Activated CD8-positive, alpha-beta T cell treated with anti-CD3 and anti-CD28 coated beads, Interleukin-2, amount 10 ng/mL, durations not matched to agents 7 days and 5 days (primary cell): ENCODE measurements around the gene RALGAPB. TPM values are rescaled to one million over a fixed set of nuclear protein-coding genes. Genes with fewer than 3 reads are reported as not detected.
"Not testable (repeated sequence)": the region's sequence is repeated elsewhere in the genome, so short reads cannot be mapped to it uniquely, and the experiment has no call there.

ENCODE experiments used
- ATAC-seq: fragments of 150-1000 bp; cut with Tn5 transposase; one replicate; pipeline ENCODE4 v1.10.0; 2021; ENCODE audit warnings: moderate library complexity
- CTCF ChIA-PET: fragments of 350-600 bp; sonication (Branson Sonifier 250); formaldehyde crosslinking; loops from one replicate; lab custom pipeline; 2021; ENCODE audit warnings: antibody characterized with exemption; lab: Charles Lee
- POLR2A ChIA-PET: fragments of 350-600 bp; sonication (Branson Sonifier 250); formaldehyde crosslinking; loops from one replicate; lab custom pipeline; 2021; ENCODE audit warnings: antibody characterized with exemption; lab: Charles Lee
- DNase-seq: peaks from one replicate; pipeline ENCODE4 v3.0.0-alpha.2; 2020
- H3K27ac Mint-ChIP-seq: one replicate; pipeline ENCODE4 v1.8.0; 2021; ENCODE audit warnings: mild to moderate bottlenecking, mixed read lengths
- H3K27me3 Mint-ChIP-seq: one replicate; pipeline ENCODE4 v1.8.0; 2021; ENCODE audit warnings: low read depth, mixed read lengths
- H3K36me3 Mint-ChIP-seq: one replicate; pipeline ENCODE4 v1.8.0; 2021; ENCODE audit warnings: low read depth, mixed read lengths
- H3K4me1 Mint-ChIP-seq: one replicate; pipeline ENCODE4 v1.8.0; 2021; ENCODE audit warnings: low read depth, mixed read lengths
- H3K4me3 Mint-ChIP-seq: one replicate; pipeline ENCODE4 v1.8.0; 2021; ENCODE audit warnings: mild to moderate bottlenecking, mixed read lengths
- H3K9me3 Mint-ChIP-seq: one replicate; pipeline ENCODE4 v1.8.0; 2022; ENCODE audit warnings: mixed read lengths; ENCODE audit not compliant: insufficient read depth
- total RNA-seq, 2 experiments: library from RNA; stranded (reverse); gene quantifications; one replicate each; pipeline ENCODE4 v1.2.3, GENCODE V29; 2021

RALGAPB gene
- total RNA-seq, 2 experiments from 2014 or later: 29.5 to 29.6 TPM

GRCh38 chr20:38433304-38433972 lies 39.2 kb upstream of the RALGAPB start:
- Mint-ChIP-seq H3K27ac (peak overlapping the region; percentile 96), H3K36me3 (peaks cover 59% of the 10 kb centered on the region), H3K27me3 (peaks cover under 1% of the 10 kb centered on the region), H3K4me1 (peaks cover 50% of the 10 kb centered on the region), H3K4me3 (peak overlapping the region; percentile 95), H3K9me3 (no peaks in the 10 kb centered on the region)
- POLR2A ChIA-PET: interaction anchor here (0.6 to 4.3 kb wide), 4 partner anchors 8 to 529 kb away, joined by 3 to 143 read pairs (median 12); partner anchors contain the start of gene RALGAPB
- CTCF ChIA-PET: interaction anchor here (0.7 to 5.8 kb wide), 11 partner anchors 8 to 672 kb away, joined by 3 to 121 read pairs (median 5); partner anchors contain the start of gene RALGAPB
- DNase-seq (no peak), ATAC-seq (no peak)

GRCh38 chr20:38434301-38434741 lies 38.3 kb upstream of the RALGAPB start:
- Mint-ChIP-seq H3K36me3 (peaks cover 51% of the 10 kb centered on the region), H3K4me3 (peak overlapping the region; percentile 95), H3K27me3 (peaks cover 4% of the 10 kb centered on the region), H3K9me3 (no peaks in the 10 kb centered on the region), H3K4me1 (peaks cover 45% of the 10 kb centered on the region), H3K27ac (peak overlapping the region; percentile 96)
- peak; percentile 42 for DNase-seq
- ATAC-seq: peak; percentile 47
- POLR2A ChIA-PET: interaction anchor here (1.3 to 4.3 kb wide), 6 partner anchors 9 to 401 kb away, joined by 3 to 143 read pairs (median 9); partner anchors contain the start of genes RALGAPB, RPRD1B and TTI1
- CTCF ChIA-PET: interaction anchor here (0.7 to 5.8 kb wide), 14 partner anchors 9 to 673 kb away, joined by 3 to 121 read pairs (median 4); partner anchors contain the start of gene RALGAPB

GRCh38 chr20:38434770-38435554 lies 37.7 kb upstream of the RALGAPB start, which contains the start of gene SNHG17:
Gene SNHG17, minus strand, starts transcription at chr20:38435328.
- Mint-ChIP-seq H3K9me3 (no peaks in the 10 kb centered on the region), H3K27me3 (peaks cover 4% of the 10 kb centered on the region), H3K27ac (peak within 1 kb of the TSS; percentile 96), H3K4me3 (peak within 1 kb of the TSS; percentile 95), H3K4me1 (peaks cover 41% of the 10 kb centered on the region), H3K36me3 (peaks cover 45% of the 10 kb centered on the region)
- DNase-seq (peak; percentile 92), ATAC-seq (peak; percentile 83)
- POLR2A ChIA-PET: interaction anchor here (0.7 to 4.3 kb wide), 13 partner anchors 9 to 528 kb away, joined by 3 to 143 read pairs (median 4); partner anchors contain the start of genes DHX35, RALGAPB, RPRD1B and TTI1
- CTCF ChIA-PET: interaction anchor here (0.6 to 5.8 kb wide), 14 partner anchors 10 to 377 kb away, joined by 3 to 121 read pairs (median 4); partner anchors contain the start of genes PPP1R16B and RALGAPB

- Mint-ChIP-seq H3K27me3 (peaks cover 4% of the 10 kb centered on the region), H3K4me1 (peaks cover 40% of the 10 kb centered on the region), H3K9me3 (no peaks in the 10 kb centered on the region), H3K36me3 (peaks cover 43% of the 10 kb centered on the region), H3K4me3 (peak overlapping the region; percentile 95), H3K27ac (peak overlapping the region; percentile 96)
- ATAC-seq (no peak), DNase-seq (no peak)
- ChIA-PET POLR2A (interaction anchor here (0.7 to 4.3 kb wide), 12 partner anchors 10 to 527 kb away, joined by 3 to 143 read pairs (median 4); partner anchors contain the start of genes DHX35, RALGAPB, RPRD1B and TTI1), CTCF (interaction anchor here (0.7 to 5.8 kb wide), 9 partner anchors 9 to 370 kb away, joined by 3 to 121 read pairs (median 10); partner anchors contain the start of genes PPP1R16B and RALGAPB)
Observed at GRCh38 chr20:38435555-38435939, 37.1 kb upstream of the RALGAPB start.

GRCh38 chr20:38437796-38438195 lies 34.8 kb upstream of the RALGAPB start:
- Mint-ChIP-seq H3K27me3 (peaks cover 8% of the 10 kb centered on the region), H3K36me3 (peaks cover 21% of the 10 kb centered on the region), H3K4me1 (peaks cover 18% of the 10 kb centered on the region), H3K27ac (no peak overlapping the region), H3K4me3 (no peak overlapping the region), H3K9me3 (no peaks in the 10 kb centered on the region)
- POLR2A ChIA-PET: interaction anchor here (1.1 kb wide), 1 partner anchor 8 kb away, joined by 9 read pairs; no protein-coding TSS in a partner anchor
- no peak for ATAC-seq
- CTCF ChIA-PET: interaction anchor here (1.2 to 2.3 kb wide), 2 partner anchors 9 to 36 kb away, joined by 3 to 15 read pairs; no protein-coding TSS in a partner anchor
- no peak for DNase-seq

- H3K36me3 Mint-ChIP-seq, H3K9me3 Mint-ChIP-seq, DNase-seq, CTCF ChIA-PET, H3K27ac Mint-ChIP-seq, H3K4me3 Mint-ChIP-seq, H3K4me1 Mint-ChIP-seq, POLR2A ChIA-PET, ATAC-seq: not testable (repeated sequence)
- peaks cover 10% of the 10 kb centered on the region for H3K27me3 Mint-ChIP-seq
Observed at GRCh38 chr20:38441110-38441509, 31.5 kb upstream of the RALGAPB start.

- no peak overlapping the region for H3K27ac Mint-ChIP-seq
- H3K36me3 Mint-ChIP-seq: no peaks in the 10 kb centered on the region
- DNase-seq (no peak), ATAC-seq (no peak)
- H3K9me3 Mint-ChIP-seq: no peaks in the 10 kb centered on the region
- POLR2A ChIA-PET: no interaction called here
- peaks cover 10% of the 10 kb centered on the region for H3K4me1 Mint-ChIP-seq
- peaks cover 10% of the 10 kb centered on the region for H3K27me3 Mint-ChIP-seq
- CTCF ChIA-PET: no interaction called here
- no peak overlapping the region for H3K4me3 Mint-ChIP-seq
Observed at GRCh38 chr20:38441916-38442315, 30.7 kb upstream of the RALGAPB start.

- peak overlapping the region; percentile 3 for H3K4me3 Mint-ChIP-seq
- H3K4me1 Mint-ChIP-seq: peaks cover 26% of the 10 kb centered on the region
- H3K27ac Mint-ChIP-seq: peak overlapping the region; percentile 55
- no peaks in the 10 kb centered on the region for H3K9me3 Mint-ChIP-seq
- H3K36me3 Mint-ChIP-seq: peaks cover 11% of the 10 kb centered on the region
- no peak for ATAC-seq
- DNase-seq: no peak
- CTCF ChIA-PET: interaction anchor here (0.6 to 4.1 kb wide), 10 partner anchors 8 to 306 kb away, joined by 3 to 121 read pairs (median 8); partner anchors contain the start of genes RALGAPB and SNHG17
- peaks cover 6% of the 10 kb centered on the region for H3K27me3 Mint-ChIP-seq
- POLR2A ChIA-PET: interaction anchor here (3.6 to 5.6 kb wide), 2 partner anchors 12 to 28 kb away, joined by 23 to 143 read pairs; partner anchors contain the start of genes RALGAPB and SNHG17
Observed at GRCh38 chr20:38445381-38445796, 27.3 kb upstream of the RALGAPB start.

- POLR2A ChIA-PET: interaction anchor here (0.7 to 5.6 kb wide), 6 partner anchors 8 to 31 kb away, joined by 3 to 143 read pairs (median 6); partner anchors contain the start of genes RALGAPB and SNHG17
- Mint-ChIP-seq H3K36me3 (peaks cover 15% of the 10 kb centered on the region), H3K27ac (peak overlapping the region; percentile 88), H3K9me3 (no peaks in the 10 kb centered on the region), H3K4me1 (peaks cover 26% of the 10 kb centered on the region), H3K27me3 (peaks cover 6% of the 10 kb centered on the region), H3K4me3 (peak overlapping the region; percentile 78)
- ATAC-seq (no peak), DNase-seq (no peak)
- CTCF ChIA-PET: interaction anchor here (0.6 to 4.1 kb wide), 12 partner anchors 8 to 306 kb away, joined by 3 to 121 read pairs (median 4); partner anchors contain the start of genes RALGAPB and SNHG17
Observed at GRCh38 chr20:38445901-38446425, 26.7 kb upstream of the RALGAPB start.

GRCh38 chr20:38446441-38447209 lies 26.0 kb upstream of the RALGAPB start:
- Mint-ChIP-seq H3K4me1 (peaks cover 26% of the 10 kb centered on the region), H3K27ac (peak overlapping the region; percentile 88), H3K4me3 (peak overlapping the region; percentile 78), H3K9me3 (no peaks in the 10 kb centered on the region), H3K36me3 (peaks cover 18% of the 10 kb centered on the region), H3K27me3 (peaks cover 6% of the 10 kb centered on the region)
- ChIA-PET CTCF (interaction anchor here (0.8 to 4.1 kb wide), 11 partner anchors 9 to 305 kb away, joined by 3 to 121 read pairs (median 4); partner anchors contain the start of genes RALGAPB and SNHG17), POLR2A (interaction anchor here (0.5 to 5.6 kb wide), 7 partner anchors 8 to 292 kb away, joined by 3 to 143 read pairs (median 4); partner anchors contain the start of genes RALGAPB and SNHG17)
- ATAC-seq (peak; percentile 97), DNase-seq (peak; percentile 94)
